H1 (cell line): ENCODE data around the gene DUSP11. TPM values are rescaled to one million over a fixed set of nuclear protein-coding genes. Genes with fewer than 3 reads are reported as not detected.

Experiments
- BRCA1 ChIP-seq: IDR thresholded peaks from 2 replicates; pipeline ENCODE4 v1.6.1; 2012; ENCODE audit warnings: low read depth, low read length, improper control_type of control experiment
- CHD1 ChIP-seq: IDR thresholded peaks from 2 replicates; pipeline ENCODE4 v1.6.1; 2012; ENCODE audit warnings: low read depth, low read length, improper control_type of control experiment
- CTCF ChIP-seq, 3 experiments: IDR thresholded peaks; 1 replicate in 2 of 3; 2 replicates in 1 of 3; pipeline versions ENCODE4 v1.5.1 to v1.6.1; 2011; ENCODE audit warnings: low read length in 3 of 3, mild to moderate bottlenecking in 3 of 3, inconsistent platforms in 2 of 3, low read depth in 1 of 3, moderate library complexity in 1 of 3; ENCODE audit not compliant: insufficient read depth in 1 of 3; ENCODE audit errors: control extremely low read depth in 1 of 3
- E2F6 ChIP-seq: IDR thresholded peaks from 2 replicates; pipeline ENCODE4 v1.6.1; 2012; ENCODE audit warnings: inconsistent platforms
- EZH2 ChIP-seq: fragments of 200-600 bp; sonication (generic); IDR thresholded peaks from 2 replicates; pipeline ENCODE4 v1.7.1; 2012; ENCODE audit warnings: low read depth, mild to moderate bottlenecking, moderate library complexity, low read length, inconsistent platforms; ENCODE audit not compliant: severe bottlenecking
- FOSL1 ChIP-seq: IDR thresholded peaks from 2 replicates; pipeline ENCODE4 v1.6.1; 2011; ENCODE audit warnings: mild to moderate bottlenecking, low read depth, low read length, moderate library complexity; ENCODE audit not compliant: insufficient read depth
- GABPA ChIP-seq: IDR thresholded peaks from 2 replicates; pipeline ENCODE4 v1.6.1; 2011; ENCODE audit warnings: mild to moderate bottlenecking, low read length, moderate library complexity, borderline replicate concordance; ENCODE audit not compliant: insufficient read depth
- HDAC6 ChIP-seq: IDR thresholded peaks from one replicate; pipeline ENCODE4 v1.7.1; 2012; ENCODE audit warnings: low read depth, mild to moderate bottlenecking, inconsistent platforms, low read length, moderate library complexity
- MAX ChIP-seq: IDR thresholded peaks from 2 replicates; pipeline ENCODE4 v1.6.1; 2012; ENCODE audit warnings: inconsistent platforms
- NRF1 ChIP-seq: IDR thresholded peaks from 2 replicates; pipeline ENCODE4 v1.6.1; 2011; ENCODE audit warnings: mild to moderate bottlenecking, low read depth, low read length, improper control_type of control experiment
- RAD21 ChIP-seq, 2 experiments: IDR thresholded peaks in 1 of 2; conservative IDR thresholded peaks in 1 of 2; 2 replicates each; pipeline ENCODE4 v1.6.1; 2011; ENCODE audit warnings: low read depth in 2 of 2, low read length in 2 of 2, improper control_type of control experiment in 1 of 2, inconsistent platforms in 1 of 2, mild to moderate bottlenecking in 1 of 2, moderate library complexity in 1 of 2
- RBBP5 ChIP-seq: IDR thresholded peaks from 2 replicates; pipeline ENCODE4 v1.7.1; 2012; ENCODE audit warnings: low read depth, mild to moderate bottlenecking, inconsistent platforms, low read length, moderate library complexity, borderline replicate concordance
- SAP30 ChIP-seq: fragments of 300-600 bp; sonication (generic); IDR thresholded peaks from 2 replicates; pipeline ENCODE4 v1.7.1; 2012; ENCODE audit warnings: low read length, moderate library complexity, mild to moderate bottlenecking, inconsistent platforms; ENCODE audit not compliant: insufficient read depth, insufficient replicate concordance
- SIN3A ChIP-seq, 2 experiments: IDR thresholded peaks in 1 of 2; conservative IDR thresholded peaks in 1 of 2; 2 replicates each; pipeline ENCODE4 v1.6.1; 2011 to 2012; ENCODE audit warnings: low read length in 2 of 2, improper control_type of control experiment in 1 of 2, low read depth in 1 of 2, mild to moderate bottlenecking in 1 of 2
- SIRT6 ChIP-seq: IDR thresholded peaks from one replicate; pipeline ENCODE4 v1.7.1; 2012; ENCODE audit warnings: low read length, inconsistent platforms
- SUZ12 ChIP-seq: fragments of 200-600 bp; sonication (generic); IDR thresholded peaks from 2 replicates; pipeline ENCODE4 v1.6.1; 2012; ENCODE audit warnings: mild to moderate bottlenecking, inconsistent platforms, low read length, moderate library complexity, mixed read lengths
- USF2 ChIP-seq: IDR thresholded peaks from 2 replicates; pipeline ENCODE4 v1.6.1; 2011; ENCODE audit warnings: low read length, improper control_type of control experiment
- polyA plus RNA-seq, 7 experiments: library from polyadenylated mRNA; depleted of rRNA in 3 of 7; stranded (reverse) in 5 of 7; unstranded in 2 of 7; fragments of >200 nt in 5 of 7; fragments of 200-250 nt in 2 of 7; gene quantifications; 1 replicate in 5 of 7; 2 replicates in 1 of 7; 4 replicates in 1 of 7; pipeline versions ENCODE4 v1.2.1 to v1.2.3, GENCODE V29; 2011 to 2013; ENCODE audit warnings: missing spikeins in 2 of 7, mixed read lengths in 2 of 7
- total RNA-seq: library from RNA; stranded (reverse); fragmentation: NEBNext Ultra II Directional; extraction: Animal tissue kit (Norgen Biotek cat#: 25700); gene quantifications from 2 replicates; pipeline ENCODE4 v1.2.1, GENCODE V29; 2021

Gene DUSP11
- total and polyA plus RNA-seq, 2 of the 8 experiments (the other 6 are each of a cell fraction or from before 2014, with no cell fraction given): 12.2 to 19.1 TPM

- TF ChIP-seq E2F6: peak; percentile 85
- TF ChIP-seq RAD21 (IDR thresholded peaks at IDR 0.05 in 1 of 2, conservative IDR thresholded peaks at IDR 0.05 in 1 of 2; ENCODE audit: low read depth in 2 of 2, low read length in 2 of 2): no peak
- no peak for TF ChIP-seq SUZ12
- peak; percentile 86 for TF ChIP-seq GABPA
- TF ChIP-seq SAP30: no peak
- no peak for TF ChIP-seq NRF1
- TF ChIP-seq SIN3A (conservative IDR thresholded peaks at IDR 0.05 in 1 of 2, IDR thresholded peaks at IDR 0.05 in 1 of 2; ENCODE audit: low read depth in 1 of 2, low read length in 2 of 2): peak; percentile 66 to 94; a peak in 2 of 4 replicates
- no peak for TF ChIP-seq RBBP5
- no peak for TF ChIP-seq SIRT6
- TF ChIP-seq BRCA1: no peak
- TF ChIP-seq CHD1: no peak
- no peak for TF ChIP-seq FOSL1
- TF ChIP-seq HDAC6: no peak
- TF ChIP-seq MAX: peak; percentile 85
- TF ChIP-seq USF2: peak; percentile 12; the same call in 1 of the 2 replicates
- TF ChIP-seq EZH2: no peak
- TF ChIP-seq CTCF (IDR thresholded peaks at IDR 0.05; ENCODE audit: control extremely low read depth in 1 of 3, insufficient read depth in 1 of 3, low read depth in 1 of 3, low read length in 3 of 3): peak in 1 of 3 experiments; percentile 2; a peak in 1 of 4 replicates
Observed at GRCh38 chr2:73828818-73829570, 49.1 kb upstream of the DUSP11 start, which contains the start of gene STAMBP (continued).
